SK-N-SH (cell line): Measurements from ENCODE around the gene KRT6B. TPM values are rescaled to one million over a fixed set of nuclear protein-coding genes. Genes with fewer than 3 reads are reported as not detected.
"Not testable (repeated sequence)": the region's sequence is repeated elsewhere in the genome, so short reads cannot be mapped to it uniquely, and the experiment has no call there.

Experiments
- CTCF ChIA-PET: fragments of 300-600, 350-600 bp; formaldehyde crosslinking; extraction: SDS; loops from one replicate; lab custom pipeline; 2021; lab: Yijun Ruan, JAX
- POLR2A ChIA-PET: fragments of 350-600 bp; sonication (Branson Sonifier 250); formaldehyde crosslinking; extraction: SDS; loops from one replicate; lab custom pipeline; 2020; ENCODE audit warnings: antibody characterized with exemption, inconsistent platforms; lab: Yijun Ruan, JAX
- DNase-seq: peaks from one replicate; pipeline ENCODE4 v3.0.0; 2012
- H2AFZ ChIP-seq: fragments of 200-600 bp; sonication (generic); 2 replicates; pipeline ENCODE4 v1.8.1; 2016; ENCODE audit warnings: antibody characterized with exemption, mild to moderate bottlenecking, low read depth
- H3F3A ChIP-seq: fragments of 200-600 bp; sonication (generic); replicated peaks from 2 replicates; pipeline ENCODE3; 2016; ENCODE audit warnings: antibody characterized with exemption, mild to moderate bottlenecking; ENCODE audit not compliant: insufficient read depth
- H3K27ac ChIP-seq, 2 experiments: fragments of 200-500 bp in 1 of 2; fragments of 200-600 bp in 1 of 2; sonication (Bioruptor generic) in 1 of 2; sonication (generic), shearing (Covaris generic) in 1 of 2; 2 replicates each; pipeline versions ENCODE4 v1.5.1 to v1.6.1; 2014 to 2016; ENCODE audit warnings: low read depth in 2 of 2, inconsistent platforms in 1 of 2, low read length in 1 of 2, mild to moderate bottlenecking in 1 of 2, mixed read lengths in 1 of 2
- H3K27me3 ChIP-seq: fragments of 200-600 bp; sonication (generic), shearing (Covaris generic); 2 replicates; pipeline ENCODE4 v1.6.1; 2016; ENCODE audit warnings: mixed run types; ENCODE audit not compliant: insufficient read depth
- H3K36me3 ChIP-seq, 2 experiments: fragments of 200-500 bp in 1 of 2; fragments of 200-600 bp in 1 of 2; sonication (Bioruptor generic) in 1 of 2; sonication (generic) in 1 of 2; replicated peaks in 1 of 2; 2 replicates each; pipeline versions ENCODE3 to v1.5.1; 2014 to 2016; ENCODE audit warnings: low read length in 1 of 2, mild to moderate bottlenecking in 1 of 2; ENCODE audit not compliant: insufficient read depth in 2 of 2, control insufficient read depth in 1 of 2
- H3K4me1 ChIP-seq, 2 experiments: fragments of 200-500 bp in 1 of 2; fragments of 200-600 bp in 1 of 2; sonication (Bioruptor generic) in 1 of 2; sonication (generic), shearing (Covaris generic) in 1 of 2; 2 replicates each; pipeline versions ENCODE4 v1.5.1 to v1.6.1; 2014 to 2016; ENCODE audit warnings: low read depth in 1 of 2, low read length in 1 of 2, mixed run types in 1 of 2; ENCODE audit not compliant: insufficient read depth in 2 of 2, control insufficient read depth in 1 of 2
- H3K4me2 ChIP-seq: fragments of 200-600 bp; sonication (generic), shearing (Covaris generic); 2 replicates; pipeline ENCODE4 v1.6.1; 2017; ENCODE audit warnings: mixed run types
- H3K4me3 ChIP-seq, 2 experiments: fragments of 200-500 bp in 1 of 2; fragments of 200-600 bp in 1 of 2; sonication (Bioruptor generic) in 1 of 2; sonication (generic), shearing (Covaris generic) in 1 of 2; 2 replicates each; pipeline versions ENCODE4 v1.5.1 to v1.8.1; 2014 to 2016; ENCODE audit warnings: low read depth in 2 of 2, inconsistent platforms in 1 of 2, low read length in 1 of 2, mild to moderate bottlenecking in 1 of 2, mixed read lengths in 1 of 2, moderate library complexity in 1 of 2
- H3K79me2 ChIP-seq: fragments of 200-600 bp; sonication (generic); 2 replicates; pipeline ENCODE4 v1.8.1; 2017; ENCODE audit warnings: mild to moderate bottlenecking; ENCODE audit not compliant: insufficient read depth
- H3K9ac ChIP-seq: fragments of 200-600 bp; sonication (generic); 2 replicates; pipeline ENCODE4 v1.6.1; 2017; ENCODE audit warnings: mixed run types
- H3K9me2 ChIP-seq: fragments of 200-600 bp; sonication (generic); 2 replicates; pipeline ENCODE4 v1.6.1; 2017; ENCODE audit warnings: mixed run types
- H3K9me3 ChIP-seq: fragments of 200-600 bp; sonication (generic); 2 replicates; pipeline ENCODE4 v1.6.1; 2017; ENCODE audit warnings: mixed run types, mild to moderate bottlenecking, moderate library complexity
- H4K20me1 ChIP-seq: fragments of 200-600 bp; sonication (generic); 2 replicates; pipeline ENCODE4 v1.6.1; 2017; ENCODE audit warnings: mild to moderate bottlenecking, mixed run types; ENCODE audit not compliant: insufficient read depth
- CHD2 ChIP-seq: fragments of 150-350 bp; IDR thresholded peaks from 2 replicates; pipeline ENCODE4 v1.6.1; 2018; ENCODE audit warnings: low read length; ENCODE audit not compliant: partially characterized antibody
- ELF1 ChIP-seq: IDR thresholded peaks from 2 replicates; pipeline ENCODE4 v1.4.0; 2012
- EP300 ChIP-seq, 2 experiments: IDR thresholded peaks; 2 replicates each; pipeline versions ENCODE4 v1.4.0 to v1.6.1; 2012; ENCODE audit warnings: borderline replicate concordance in 1 of 2, low read depth in 1 of 2, low read length in 1 of 2
- GABPA ChIP-seq: IDR thresholded peaks from 2 replicates; pipeline ENCODE4 v1.4.0; 2012; ENCODE audit warnings: low read depth, mild to moderate bottlenecking
- GATA2 ChIP-seq: sonication (generic); formaldehyde crosslinking; IDR thresholded peaks from 2 replicates; pipeline ENCODE4 v1.5.0; 2020; ENCODE audit warnings: mild to moderate bottlenecking, missing genetic modification reagents
- IRF3 ChIP-seq: fragments of 150-350 bp; IDR thresholded peaks from 2 replicates; pipeline ENCODE4 v1.6.1; 2016; ENCODE audit warnings: mild to moderate bottlenecking, low read depth, low read length
- MAX ChIP-seq: IDR thresholded peaks from 2 replicates; pipeline ENCODE4 v1.4.0; 2012; ENCODE audit warnings: low read depth
- MEF2A ChIP-seq: IDR thresholded peaks from 2 replicates; pipeline ENCODE4 v1.4.0; 2012; ENCODE audit warnings: low read depth, borderline replicate concordance
- NFIC ChIP-seq: IDR thresholded peaks from 2 replicates; pipeline ENCODE4 v1.4.0; 2012; ENCODE audit warnings: borderline replicate concordance
- RAD21 ChIP-seq: IDR thresholded peaks from 2 replicates; pipeline ENCODE4 v1.6.1; 2012; ENCODE audit warnings: mild to moderate bottlenecking, low read length
- RCOR1 ChIP-seq: fragments of 150-350 bp; IDR thresholded peaks from 2 replicates; pipeline ENCODE4 v1.6.1; 2017; ENCODE audit warnings: antibody characterized with exemption, low read length
- REST ChIP-seq: IDR thresholded peaks from 2 replicates; pipeline ENCODE4 v1.6.1; 2012; ENCODE audit warnings: mild to moderate bottlenecking, low read depth, low read length, moderate library complexity
- RXRA ChIP-seq: IDR thresholded peaks from 2 replicates; pipeline ENCODE4 v1.4.0; 2012; ENCODE audit warnings: low read depth, mild to moderate bottlenecking, borderline replicate concordance
- SIN3A ChIP-seq: IDR thresholded peaks from 2 replicates; pipeline ENCODE4 v1.6.1; 2012; ENCODE audit warnings: low read depth, mild to moderate bottlenecking, low read length, moderate library complexity, borderline replicate concordance
- SMC3 ChIP-seq: IDR thresholded peaks from 2 replicates; pipeline ENCODE4 v1.6.1; 2012; ENCODE audit warnings: low read depth, low read length, improper control_type of control experiment
- TAF1 ChIP-seq: IDR thresholded peaks from 2 replicates; pipeline ENCODE4 v1.6.1; 2012; ENCODE audit warnings: low read depth, mild to moderate bottlenecking, low read length, moderate library complexity, borderline replicate concordance
- TCF12 ChIP-seq: IDR thresholded peaks from 2 replicates; pipeline ENCODE4 v1.4.0; 2012
- TEAD4 ChIP-seq: IDR thresholded peaks from 2 replicates; pipeline ENCODE4 v1.4.0; 2012; ENCODE audit warnings: mild to moderate bottlenecking, borderline replicate concordance; ENCODE audit not compliant: insufficient read depth
- YY1 ChIP-seq: IDR thresholded peaks from 2 replicates; pipeline ENCODE4 v1.4.0; 2012; ENCODE audit warnings: low read depth, mild to moderate bottlenecking
- WGBS: methylation state at CpG from one replicate; pipeline ENCODE4 v1.1.6; 2017; ENCODE audit warnings: low lambda C conversion rate; 5-methylcytosine and 5-hydroxymethylcytosine counted together
- polyA plus RNA-seq, 3 experiments: library from polyadenylated mRNA; depleted of rRNA; stranded (reverse); fragments of >200 nt; gene quantifications; 2 replicates each; pipeline ENCODE4 v1.2.3, GENCODE V29; 2012

The KRT6B gene
- polyA plus RNA-seq, 1 of the 3 experiments (the other 2 are of a cell fraction) = not detected

- CTCF ChIA-PET = interaction anchor here (0.6 to 1.4 kb wide), 2 partner anchors 95 to 272 kb away, joined by 3 to 6 read pairs; no protein-coding TSS in a partner anchor
- TF ChIP-seq SIN3A = no peak
- no peak for TF ChIP-seq CHD2
- TF ChIP-seq GATA2 (CRISPR knock-in tag) = no peak
- TF ChIP-seq IRF3 = no peak
- no peak for TF ChIP-seq YY1
- no peak for TF ChIP-seq GABPA
- TF ChIP-seq MEF2A = no peak
- no peak for TF ChIP-seq RCOR1
- TF ChIP-seq ELF1 = no peak
- TF ChIP-seq RXRA = no peak
- no peak for TF ChIP-seq TEAD4
- TF ChIP-seq REST = no peak
- no peak for TF ChIP-seq TAF1
- no peak for TF ChIP-seq EP300 (IDR thresholded peaks at IDR 0.05; ENCODE audit: borderline replicate concordance in 1 of 2, low read depth in 1 of 2, low read length in 1 of 2)
- no peak for TF ChIP-seq TCF12
- no peak for TF ChIP-seq MAX
- no peak for TF ChIP-seq RAD21
- TF ChIP-seq NFIC = no peak
- TF ChIP-seq SMC3 = no peak
- no peaks in the 10 kb centered on the region for H4K20me1 ChIP-seq
Observed at GRCh38 chr12:52411815-52412214, 40.1 kb downstream of the KRT6B start.

GRCh38 chr12:52410589-52411248, 41.2 kb downstream of the KRT6B start:
- H3K79me2 ChIP-seq, H3K4me2 ChIP-seq, H3K4me1 ChIP-seq, H3K9me2 ChIP-seq, H4K20me1 ChIP-seq, H3F3A ChIP-seq, H3K9ac ChIP-seq, CTCF ChIA-PET, H3K27ac ChIP-seq, POLR2A ChIA-PET, H3K9me3 ChIP-seq, H3K36me3 ChIP-seq, H3K4me3 ChIP-seq, H2AFZ ChIP-seq, DNase-seq: not testable (repeated sequence)
- 86% methylated on average over 1 of the region's 1 CpG for WGBS
- peaks cover 20% of the 10 kb centered on the region for H3K27me3 ChIP-seq

More at GRCh38 chr12:52411815-52412214, 40.1 kb downstream of the KRT6B start:
- POLR2A ChIA-PET = no interaction called here
- Histone ChIP-seq H3K4me3 (no peak overlapping the region), H3K27me3 (peaks cover 12% of the 10 kb centered on the region), H3K4me1 (peaks cover 0 to 5% of the 10 kb centered on the region in 2 experiments; a peak in 1 of 4 replicates), H3K79me2 (no peaks in the 10 kb centered on the region), H3K4me2 (no peak overlapping the region), H3K36me3 (no peaks in the 10 kb centered on the region), H3K9ac (no peak overlapping the region), H3K27ac (no peak overlapping the region), H3K9me3 (no peaks in the 10 kb centered on the region), H3K9me2 (no peaks in the 10 kb centered on the region), H3F3A (no peaks in the 10 kb centered on the region), H2AFZ (no peak overlapping the region)
- WGBS = 40% methylated on average over 8 of the region's 10 CpGs
- DNase-seq = no peak
